T-helper 1 cell treated with Interleukin-12 subunit alpha and Interleukin-12 subunit beta and Interleukin-4 antibody, amounts not matched to agents 30 μg/mL and 1 μg/mL, for 36 hours (primary cell): ENCODE results near the gene LRRC53.

ENCODE experiments used
- H3K27ac Mint-ChIP-seq: one replicate; pipeline ENCODE4 v1.8.0; 2021; ENCODE audit warnings: mild to moderate bottlenecking, mixed read lengths
- H3K27me3 Mint-ChIP-seq: one replicate; pipeline ENCODE4 v1.8.0; 2021; ENCODE audit warnings: low read depth, mixed read lengths
- H3K36me3 Mint-ChIP-seq: one replicate; pipeline ENCODE4 v1.8.0; 2021; ENCODE audit warnings: low read depth, mixed read lengths
- H3K4me1 Mint-ChIP-seq: one replicate; pipeline ENCODE4 v1.8.0; 2021; ENCODE audit warnings: low read depth, mixed read lengths
- H3K4me3 Mint-ChIP-seq: one replicate; pipeline ENCODE4 v1.8.0; 2021; ENCODE audit warnings: mild to moderate bottlenecking, moderate library complexity, mixed read lengths
- H3K9me3 Mint-ChIP-seq: one replicate; pipeline ENCODE4 v1.8.0; 2021; ENCODE audit warnings: mixed read lengths

LRRC53 gene, protein sequence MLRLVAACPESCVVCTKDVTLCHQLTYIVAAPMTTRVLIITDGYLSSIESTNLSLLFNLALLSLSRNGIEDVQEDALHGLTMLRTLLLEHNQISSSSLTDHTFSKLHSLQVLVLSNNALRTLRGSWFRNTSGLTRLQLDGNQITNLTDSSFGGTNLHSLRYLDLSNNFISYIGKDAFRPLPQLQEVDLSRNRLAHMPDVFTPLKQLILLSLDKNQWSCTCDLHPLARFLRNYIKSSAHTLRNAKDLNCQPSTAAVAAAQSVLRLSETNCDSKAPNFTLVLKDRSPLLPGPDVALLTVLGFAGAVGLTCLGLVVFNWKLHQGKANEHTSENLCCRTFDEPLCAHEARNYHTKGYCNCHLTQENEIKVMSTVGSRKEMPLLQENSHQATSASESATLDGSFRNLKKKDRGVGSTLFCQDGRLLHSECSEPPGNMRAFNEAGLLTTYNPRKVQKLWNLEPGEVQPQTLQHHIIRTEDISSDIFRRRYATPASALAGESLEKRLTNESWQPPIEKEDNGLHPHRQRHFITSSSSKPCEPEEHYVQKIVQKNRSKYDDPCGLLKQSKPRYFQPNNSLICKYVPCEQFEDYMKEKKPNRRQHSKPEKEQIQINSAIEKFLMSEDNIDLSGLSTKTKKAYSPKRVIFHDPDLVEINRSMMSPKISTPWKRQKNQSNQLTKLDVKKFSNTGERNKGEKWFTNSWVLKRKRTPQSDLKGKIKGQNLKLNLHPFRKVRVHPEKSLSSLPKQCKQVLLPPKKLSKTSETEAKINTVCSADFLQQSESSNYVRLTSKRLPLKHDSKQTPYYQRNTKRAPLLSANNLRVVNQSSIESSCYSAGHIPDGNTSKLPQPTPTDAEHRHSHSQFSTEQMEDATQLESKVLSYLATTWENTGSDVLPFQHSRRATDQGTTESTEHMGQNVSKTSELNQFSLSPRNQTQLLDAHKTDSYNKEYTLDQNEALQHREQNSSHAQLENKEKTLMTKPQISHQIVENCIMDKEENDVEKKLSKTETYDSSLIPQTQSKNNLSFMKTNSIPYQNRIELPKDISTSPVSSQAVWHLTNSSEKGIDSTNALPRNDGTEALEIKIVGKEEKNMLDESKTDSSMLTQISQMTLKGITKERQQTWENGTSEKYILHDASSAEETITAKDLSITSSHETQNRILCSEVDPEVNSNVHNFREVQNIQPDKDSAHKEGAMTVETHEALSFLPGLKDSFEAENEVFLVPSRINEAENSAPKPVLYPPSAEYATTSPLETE

DNA sequence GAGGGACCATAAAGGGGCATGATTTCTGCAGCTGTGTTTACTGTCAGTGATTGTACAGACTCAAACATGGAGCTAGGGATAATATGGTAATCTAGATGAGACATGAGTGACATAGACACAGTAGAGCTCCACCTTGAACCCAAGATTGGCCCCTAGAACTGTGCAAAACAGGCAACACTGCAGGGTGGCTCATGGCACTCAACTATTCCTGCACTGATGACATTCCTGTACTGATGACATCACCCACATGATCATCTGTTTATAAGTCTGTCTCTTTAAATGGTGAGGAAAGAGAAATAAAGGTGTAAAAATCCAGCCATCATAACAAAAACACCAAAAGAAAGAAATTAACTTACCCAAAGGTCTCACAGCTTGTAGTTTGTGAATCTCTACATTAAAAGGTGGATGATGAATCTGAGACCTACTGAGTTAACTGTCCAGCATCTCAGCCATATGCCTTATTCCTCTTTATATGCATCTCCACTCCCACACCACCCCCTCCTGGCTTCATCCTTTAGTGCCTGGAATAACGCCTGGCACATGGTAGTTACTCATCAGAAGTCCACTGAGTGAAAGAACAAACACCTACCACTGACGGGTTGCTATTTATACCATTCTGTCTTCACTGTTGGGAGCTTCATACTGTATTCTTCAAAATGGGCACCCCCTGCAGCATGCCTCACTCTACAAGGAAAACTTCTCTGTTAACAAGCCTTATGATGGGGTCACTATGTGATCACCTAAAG, at the start of gene LRRC53:
LRRC53 (minus strand) TSS at position 442 of the 746 bp plus-strand sequence. CDS start 29,262 bp downstream, outside the sequence.
- Mint-ChIP-seq H3K4me1 (no peaks in the 10 kb centered on the region), H3K9me3 (no peaks in the 10 kb centered on the region), H3K27me3 (no peaks in the 10 kb centered on the region), H3K4me3 (no peak within 1 kb of the TSS), H3K36me3 (no peaks in the 10 kb centered on the region), H3K27ac (no peak within 1 kb of the TSS)

DNA sequence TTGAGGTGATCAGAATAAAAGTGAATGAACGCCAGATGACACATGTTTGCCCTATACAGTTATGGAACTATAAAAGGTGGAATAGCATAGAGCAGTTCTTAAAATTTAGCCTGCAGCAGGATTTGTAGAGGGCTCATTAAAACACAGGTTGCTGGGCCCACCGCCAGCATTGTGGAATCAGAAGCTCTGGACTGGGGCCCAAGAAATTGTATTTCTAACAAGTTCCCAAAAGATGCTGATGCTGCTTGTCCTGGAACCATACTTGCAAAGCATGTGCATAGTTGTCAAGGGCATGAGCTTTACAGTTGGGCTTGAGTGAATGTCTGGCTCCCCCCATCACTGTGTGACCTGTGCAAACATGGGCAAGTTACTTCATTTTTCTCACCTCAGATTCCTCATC, 37.5 kb upstream of the LRRC53 start:
- Mint-ChIP-seq H3K36me3 (no peaks in the 10 kb centered on the region), H3K27ac (no peak overlapping the region), H3K4me3 (no peak overlapping the region), H3K9me3 (no peaks in the 10 kb centered on the region), H3K27me3 (no peaks in the 10 kb centered on the region), H3K4me1 (no peaks in the 10 kb centered on the region)

DNA sequence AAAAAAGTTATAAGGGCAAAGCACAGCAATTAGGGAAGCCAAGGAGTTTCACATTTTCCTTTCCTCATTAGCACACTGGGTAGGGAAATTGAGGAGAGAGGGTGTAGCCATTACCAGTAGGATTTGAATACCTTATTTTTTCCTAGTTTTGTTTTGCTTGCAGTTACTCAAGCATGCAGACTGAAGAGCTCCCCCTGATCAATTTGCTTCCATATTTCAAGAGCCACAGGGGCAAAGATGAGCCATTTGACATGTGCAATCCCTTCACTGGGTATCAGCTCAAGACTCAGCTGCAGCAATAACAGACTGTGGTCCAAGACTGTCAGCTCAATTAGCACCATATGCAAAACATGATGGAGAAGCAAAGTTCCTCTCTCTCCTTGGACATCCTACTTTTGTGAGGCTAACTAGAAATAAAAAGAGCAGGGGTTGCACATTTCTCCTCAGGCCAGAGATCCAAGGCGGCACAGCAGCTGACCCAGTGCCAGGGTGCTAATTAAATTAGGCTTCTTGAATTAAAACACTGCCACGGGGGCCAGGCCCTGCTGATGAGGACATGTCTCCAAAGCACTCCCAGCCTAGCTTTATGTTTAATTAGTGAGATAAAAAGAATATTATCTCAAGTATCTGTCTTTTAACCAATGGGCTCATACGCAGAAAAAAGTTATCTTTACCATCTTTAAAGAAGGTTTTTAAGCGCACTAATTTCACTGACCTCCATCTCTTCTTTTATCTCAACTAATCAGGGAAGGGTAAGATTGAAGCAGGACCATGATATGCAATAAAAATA, 36.7 kb upstream of the LRRC53 start:
- Mint-ChIP-seq H3K9me3 (no peaks in the 10 kb centered on the region), H3K27me3 (no peaks in the 10 kb centered on the region), H3K4me1 (no peaks in the 10 kb centered on the region), H3K27ac (no peak overlapping the region), H3K4me3 (no peak overlapping the region), H3K36me3 (no peaks in the 10 kb centered on the region)

DNA sequence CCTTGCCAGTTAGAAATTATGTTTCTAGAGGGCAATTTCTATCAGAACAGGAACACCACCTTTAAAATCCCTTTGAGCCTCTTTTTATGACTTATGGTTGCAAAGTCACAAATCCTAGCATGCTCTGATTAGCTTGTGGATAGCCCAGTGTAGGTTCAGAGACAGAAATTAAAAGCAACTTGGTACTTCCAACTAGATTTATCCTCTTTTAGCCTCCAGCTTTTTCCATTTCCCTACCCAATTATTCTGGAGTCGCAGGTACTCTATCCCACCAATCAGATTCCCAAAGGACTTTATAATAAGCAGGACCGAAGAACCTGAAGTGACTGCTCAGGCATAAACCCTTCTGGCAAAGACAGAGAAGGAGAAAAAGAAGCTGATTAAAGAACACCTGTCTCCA, 33.4 kb upstream of the LRRC53 start:
- Mint-ChIP-seq H3K4me3 (no peak overlapping the region), H3K27me3 (no peaks in the 10 kb centered on the region), H3K36me3 (no peaks in the 10 kb centered on the region), H3K9me3 (no peaks in the 10 kb centered on the region), H3K27ac (no peak overlapping the region), H3K4me1 (no peaks in the 10 kb centered on the region)

DNA sequence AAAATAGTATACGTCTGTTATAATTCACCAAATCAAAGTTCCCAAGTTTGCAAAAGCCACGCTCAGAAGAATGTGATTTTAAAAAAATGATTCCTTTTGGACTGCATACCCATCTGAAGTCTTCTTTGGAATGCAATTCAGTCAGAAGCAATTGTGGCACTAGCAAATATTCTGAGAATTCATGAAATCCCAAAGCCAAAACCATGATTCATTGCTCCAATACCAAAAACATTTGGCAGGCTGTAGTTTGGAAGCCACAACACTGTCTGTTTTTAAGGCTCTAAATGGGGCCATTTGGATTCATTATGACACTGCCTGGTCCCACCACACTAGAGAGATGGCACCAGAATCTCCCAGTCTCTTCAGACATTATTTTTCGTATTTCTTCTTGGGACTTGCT, 21.8 kb upstream of the LRRC53 start:
- Mint-ChIP-seq H3K27me3 (no peaks in the 10 kb centered on the region), H3K36me3 (no peaks in the 10 kb centered on the region), H3K9me3 (no peaks in the 10 kb centered on the region)

DNA sequence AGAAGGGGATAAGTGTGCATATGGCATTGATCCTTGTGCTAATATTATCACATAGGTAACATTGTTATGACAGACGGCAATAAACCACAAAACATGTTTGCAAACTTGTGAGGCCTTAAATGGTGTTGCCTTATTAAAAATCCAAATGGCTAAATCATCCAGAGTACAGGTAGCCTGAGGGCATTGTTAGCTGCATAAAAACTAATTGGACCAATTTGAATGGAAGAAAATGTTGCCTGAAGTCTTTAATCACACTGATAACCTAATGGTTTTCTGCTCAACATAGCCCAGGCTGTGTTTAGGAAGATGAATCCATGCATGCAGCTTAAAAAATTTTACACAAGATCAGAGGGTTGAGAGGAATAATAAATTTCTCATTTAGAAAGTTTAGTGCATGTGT, 19.4 kb upstream of the LRRC53 start:
- Mint-ChIP-seq H3K4me1 (no peaks in the 10 kb centered on the region), H3K27me3 (no peaks in the 10 kb centered on the region), H3K27ac (no peak overlapping the region), H3K9me3 (no peaks in the 10 kb centered on the region), H3K36me3 (no peaks in the 10 kb centered on the region), H3K4me3 (no peak overlapping the region)

More for the DNA sequence above, 21.8 kb upstream of the LRRC53 start:
- H3K27ac Mint-ChIP-seq = no peak overlapping the region
- H3K4me1 Mint-ChIP-seq = no peaks in the 10 kb centered on the region
- no peak overlapping the region for H3K4me3 Mint-ChIP-seq

DNA sequence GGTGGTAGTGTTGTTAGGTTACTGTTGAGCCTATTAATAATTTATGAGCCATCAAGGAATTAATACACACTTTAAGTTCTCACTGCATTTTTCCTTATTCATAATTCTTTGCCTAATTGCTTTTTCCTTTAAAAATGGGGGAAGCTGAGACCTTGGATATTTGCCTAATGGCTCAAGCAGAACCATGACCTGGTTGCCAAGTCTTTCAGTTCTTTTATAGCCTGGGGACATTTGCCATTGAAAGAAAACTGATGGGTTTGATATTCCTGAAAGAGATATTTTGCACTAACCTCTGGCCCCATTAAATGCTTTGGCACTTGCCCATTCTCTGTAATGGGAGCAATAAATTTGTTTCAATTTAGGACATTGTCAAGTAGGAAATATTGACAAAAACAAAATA, 18.5 kb upstream of the LRRC53 start:
- Mint-ChIP-seq H3K4me3 (no peak overlapping the region), H3K27ac (no peak overlapping the region)

DNA sequence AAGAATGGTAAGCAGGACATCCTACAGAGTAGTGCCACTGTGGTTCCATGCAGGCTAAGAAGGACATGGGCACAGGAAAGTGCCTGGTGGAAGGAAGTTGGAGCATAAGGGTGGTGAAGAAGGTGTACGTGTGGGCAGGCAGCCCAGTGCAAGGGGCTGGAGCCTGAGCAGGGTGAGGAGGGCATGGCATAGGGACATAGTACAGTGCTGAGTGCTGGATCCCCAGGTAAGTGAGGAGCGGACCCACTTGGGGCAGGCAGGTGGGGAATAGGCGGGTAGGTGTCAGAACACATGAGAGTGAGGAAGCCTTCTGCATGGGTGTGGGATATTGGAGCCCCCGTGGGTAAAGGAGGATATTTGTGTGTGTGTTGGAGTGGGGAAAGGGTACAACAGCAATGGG, 15.7 kb upstream of the LRRC53 start:
- H3K27me3 Mint-ChIP-seq = peaks cover 3% of the 10 kb centered on the region
- no peak overlapping the region for H3K4me3 Mint-ChIP-seq
- H3K36me3 Mint-ChIP-seq = no peaks in the 10 kb centered on the region
- H3K9me3 Mint-ChIP-seq = no peaks in the 10 kb centered on the region
- no peaks in the 10 kb centered on the region for H3K4me1 Mint-ChIP-seq
- no peak overlapping the region for H3K27ac Mint-ChIP-seq

More for the DNA sequence above, 18.5 kb upstream of the LRRC53 start:
- H3K4me1 Mint-ChIP-seq = no peaks in the 10 kb centered on the region
- H3K27me3 Mint-ChIP-seq = no peaks in the 10 kb centered on the region
- no peaks in the 10 kb centered on the region for H3K9me3 Mint-ChIP-seq
- H3K36me3 Mint-ChIP-seq = no peaks in the 10 kb centered on the region

DNA sequence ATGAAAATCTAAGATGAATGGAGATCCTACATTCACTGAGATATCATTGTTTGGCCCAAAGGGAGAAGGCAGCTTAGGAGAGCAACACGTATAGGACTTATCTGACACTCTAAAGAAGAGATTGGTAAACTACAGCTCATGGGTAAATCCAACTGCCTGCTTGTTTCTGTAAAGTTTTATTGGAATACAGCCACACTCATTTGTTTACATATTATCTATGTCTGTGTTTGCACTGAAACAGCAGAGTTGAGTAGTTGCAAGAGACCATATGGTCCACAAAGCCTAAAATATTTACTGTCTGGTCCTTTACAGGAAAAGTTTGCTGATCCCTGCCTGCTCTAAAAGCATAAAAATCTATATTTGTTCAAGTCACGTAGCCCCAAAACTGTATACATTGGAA, 14.3 kb upstream of the LRRC53 start:
- no peaks in the 10 kb centered on the region for H3K9me3 Mint-ChIP-seq

DNA sequence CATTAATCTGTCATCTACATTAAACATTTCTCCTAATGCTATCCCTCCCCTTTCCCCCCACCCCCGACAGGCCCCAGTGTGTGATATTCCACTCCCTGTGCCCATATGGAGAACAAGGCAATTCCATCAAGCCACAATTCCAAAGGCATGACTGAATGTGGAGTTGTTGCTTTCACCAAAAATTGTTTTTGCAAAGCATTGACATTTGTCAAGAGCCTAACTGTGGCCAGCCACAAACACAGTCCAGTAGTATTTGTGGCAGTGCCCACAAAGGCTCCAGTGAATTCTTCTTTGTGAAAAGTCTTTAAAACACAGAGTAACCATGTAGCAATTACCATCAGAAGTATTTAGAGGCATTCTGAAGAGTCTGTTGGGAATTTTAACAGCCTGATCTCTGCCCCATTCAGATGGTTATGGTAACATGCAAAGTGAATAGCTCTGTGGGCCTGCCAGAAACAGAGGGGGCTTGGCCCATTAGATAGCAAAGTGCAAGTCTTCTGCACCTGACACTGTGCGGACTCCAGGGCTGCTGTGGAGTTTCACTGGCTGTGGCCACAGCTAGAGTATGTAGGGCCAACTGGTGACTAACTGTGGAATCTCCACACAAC, 11.6 kb upstream of the LRRC53 start:
- H3K4me1 Mint-ChIP-seq = no peaks in the 10 kb centered on the region
- H3K4me3 Mint-ChIP-seq = no peak overlapping the region
- H3K27me3 Mint-ChIP-seq = peaks cover 3% of the 10 kb centered on the region
- H3K36me3 Mint-ChIP-seq = no peaks in the 10 kb centered on the region
- H3K9me3 Mint-ChIP-seq = no peaks in the 10 kb centered on the region
- no peak overlapping the region for H3K27ac Mint-ChIP-seq

More for the DNA sequence above, 14.3 kb upstream of the LRRC53 start:
- Mint-ChIP-seq H3K36me3 (no peaks in the 10 kb centered on the region), H3K4me1 (no peaks in the 10 kb centered on the region), H3K27me3 (peaks cover 3% of the 10 kb centered on the region), H3K4me3 (no peak overlapping the region), H3K27ac (no peak overlapping the region)

DNA sequence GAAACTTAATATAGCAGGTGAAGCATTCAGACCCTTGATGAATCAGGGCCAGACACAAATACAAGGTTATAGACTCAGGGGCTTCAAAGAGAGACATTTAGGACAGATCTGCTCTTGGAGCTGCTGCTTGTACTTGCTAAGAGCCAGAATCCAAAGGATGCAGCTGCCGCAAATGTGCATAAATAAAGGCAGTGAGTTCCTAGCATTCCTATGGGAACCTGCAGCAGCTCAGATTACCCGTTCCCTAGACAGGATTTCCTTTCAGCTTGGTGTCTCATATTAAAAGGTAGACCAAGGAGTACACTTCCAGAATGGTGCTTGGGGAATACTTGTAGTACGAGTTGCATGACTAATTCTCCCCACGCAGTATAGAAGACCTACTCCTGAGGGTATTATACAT, 9.7 kb upstream of the LRRC53 start:
- Mint-ChIP-seq H3K4me3 (no peak overlapping the region), H3K27ac (no peak overlapping the region), H3K36me3 (no peaks in the 10 kb centered on the region), H3K9me3 (no peaks in the 10 kb centered on the region), H3K4me1 (no peaks in the 10 kb centered on the region), H3K27me3 (peaks cover 3% of the 10 kb centered on the region)

DNA sequence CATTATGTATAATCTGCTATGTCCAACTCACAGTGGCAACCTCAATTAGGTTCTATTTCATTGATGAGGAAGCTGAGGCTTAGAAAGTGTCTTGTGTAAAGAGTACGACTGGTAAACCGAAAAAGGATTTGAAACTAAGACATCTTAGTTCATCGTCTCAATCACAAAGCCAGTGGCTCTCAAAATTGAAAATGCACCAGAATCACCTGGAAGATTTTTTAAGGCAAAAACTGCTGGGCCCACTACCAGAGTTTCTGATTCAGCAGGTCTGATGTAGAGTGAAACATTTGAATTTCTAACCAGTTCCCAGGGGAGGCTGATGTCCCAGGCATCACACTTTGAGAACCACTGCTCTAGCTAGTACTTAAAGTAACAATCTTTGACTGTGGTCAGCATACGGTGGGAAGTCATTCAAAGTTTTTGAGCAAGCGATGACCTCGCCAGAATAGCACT, 5.2 kb upstream of the LRRC53 start:
- Mint-ChIP-seq H3K4me1 (no peaks in the 10 kb centered on the region), H3K9me3 (no peaks in the 10 kb centered on the region), H3K36me3 (no peaks in the 10 kb centered on the region), H3K27ac (no peak overlapping the region), H3K4me3 (no peak overlapping the region), H3K27me3 (no peaks in the 10 kb centered on the region)
